Lung (tissue), 12 donors: Measurements from ENCODE around the gene LRRC45. TPM values are rescaled to one million over a fixed set of nuclear protein-coding genes. Genes with fewer than 3 reads are reported as not detected.

Experiments used
- ATAC-seq: fragments of 200-7000 bp; cut with Tn5 transposase; one replicate; pipeline ENCODE4 v1.9.1; 2020; ENCODE audit warnings: moderate number of reproducible peaks; ENCODE audit not compliant: insufficient read depth, low FRiP score
- DNase-seq, 3 donors: peaks; one replicate each; pipeline ENCODE4 v3.0.0-alpha.2; 2013 to 2017
- H3K27ac ChIP-seq, 2 donors: one replicate each; pipeline ENCODE4 v1.5.1; 2013; ENCODE audit warnings: mild to moderate bottlenecking in 2 of 2, moderate library complexity in 2 of 2, control low read depth in 1 of 2, inconsistent platforms in 1 of 2, low read depth in 1 of 2, low read length in 1 of 2
- H3K27me3 ChIP-seq, 3 donors: one replicate each; pipeline ENCODE4 v1.5.1; 2013; ENCODE audit warnings: low read length in 2 of 3; ENCODE audit not compliant: control insufficient read depth in 3 of 3, insufficient read depth in 3 of 3
- H3K36me3 ChIP-seq, 4 donors: one replicate each; pipeline ENCODE4 v1.5.1; 2013; ENCODE audit warnings: low read length in 4 of 4, mild to moderate bottlenecking in 1 of 4, moderate library complexity in 1 of 4; ENCODE audit not compliant: control insufficient read depth in 4 of 4, insufficient read depth in 4 of 4
- H3K4me1 ChIP-seq, 5 donors: one replicate each; pipeline ENCODE4 v1.5.1; 2013; ENCODE audit warnings: low read length in 5 of 5, mild to moderate bottlenecking in 2 of 5, moderate library complexity in 1 of 5; ENCODE audit not compliant: control insufficient read depth in 5 of 5, insufficient read depth in 5 of 5
- H3K4me3 ChIP-seq: one replicate; pipeline ENCODE4 v1.5.1; 2013; ENCODE audit warnings: mild to moderate bottlenecking, control low read depth, moderate library complexity
- H3K9ac ChIP-seq, 2 donors: one replicate each; pipeline ENCODE4 v1.5.1; 2013; ENCODE audit warnings: low read length in 2 of 2, control low read depth in 1 of 2; ENCODE audit not compliant: insufficient read depth in 1 of 2
- H3K9me3 ChIP-seq, 4 donors: one replicate each; pipeline ENCODE4 v1.5.1; 2013; ENCODE audit warnings: low read length in 3 of 4, mild to moderate bottlenecking in 1 of 4, moderate library complexity in 1 of 4; ENCODE audit not compliant: control insufficient read depth in 4 of 4, insufficient read depth in 3 of 4
- CTCF ChIP-seq: IDR thresholded peaks from 2 replicates; pipeline ENCODE4 v1.5.1; 2012; ENCODE audit warnings: mild to moderate bottlenecking; ENCODE audit errors: control extremely low read depth, extremely low read depth
- WGBS, 2 donors: extraction: QIAGEN DNeasy Blood & Tissue Kit; methylation state at CpG; one replicate each; pipeline ENCODE4 v1.1.7; 2013; 5-methylcytosine and 5-hydroxymethylcytosine counted together
- polyA plus RNA-seq, 2 donors: library from polyadenylated mRNA; stranded (reverse); fragments of 200-250 nt; gene quantifications; one replicate each; pipeline ENCODE4 v1.2.1, GENCODE V29; 2013
- total RNA-seq, 2 donors: library from RNA; depleted of rRNA in 1 of 2; stranded (reverse); fragments of >200 nt in 1 of 2; gene quantifications; one replicate each; pipeline ENCODE4 v1.2.1, GENCODE V29; 2014 to 2021
- donor health status: control.
- donor health status: control.
- donor health status: Bipolar disorder and iron deficiency.
- donor health status: healthy.
- donor health status: DM: yes; HTN: yes; CAD: no.

Gene LRRC45
- total and polyA plus RNA-seq, 4 donors, result 12.1 to 26.6 (median 16.5) TPM

- peaks cover 0 to 21% (median 8%) of the 10 kb centered on the region in 5 donors for H3K4me1 ChIP-seq
- no peaks in the 10 kb centered on the region for H3K9me3 ChIP-seq
- peaks cover 5 to 66% (median 15%) of the 10 kb centered on the region in 4 donors for H3K36me3 ChIP-seq
- H3K27ac ChIP-seq, result no peak overlapping the region
- ATAC-seq (no peak), DNase-seq (no peak)
- H3K27me3 ChIP-seq, result no peaks in the 10 kb centered on the region
- H3K4me3 ChIP-seq, result no peak overlapping the region
- TF ChIP-seq CTCF, result no peak
- WGBS, 2 donors, result 85 to 90% methylated on average over 25 to 26 of the region's 26 CpGs
- H3K9ac ChIP-seq, result no peak overlapping the region
Observed at GRCh38 chr17:82055023-82055964, 32.2 kb downstream of the LRRC45 start.

GRCh38 chr17:82055965-82056728 is 33.0 kb downstream of the LRRC45 start:
- Histone ChIP-seq H3K4me3 (no peak overlapping the region), H3K36me3 (peaks cover 5 to 75% (median 17%) of the 10 kb centered on the region in 4 donors), H3K27ac (no peak overlapping the region), H3K9me3 (no peaks in the 10 kb centered on the region), H3K4me1 (peaks cover 0 to 14% (median 4%) of the 10 kb centered on the region in 5 donors), H3K9ac (no peak overlapping the region), H3K27me3 (no peaks in the 10 kb centered on the region)
- TF ChIP-seq CTCF, result no peak
- DNase-seq (peak in 1 of 3 donors; percentile 4), ATAC-seq (no peak)
- 93 to 95% methylated on average over 28 of the region's 28 CpGs for WGBS, 2 donors

- Histone ChIP-seq H3K27ac (no peak overlapping the region), H3K4me1 (peaks cover 0 to 14% (median 4%) of the 10 kb centered on the region in 5 donors), H3K27me3 (no peaks in the 10 kb centered on the region), H3K9me3 (no peaks in the 10 kb centered on the region), H3K36me3 (peaks cover 5 to 81% (median 19%) of the 10 kb centered on the region in 4 donors), H3K9ac (no peak overlapping the region), H3K4me3 (no peak overlapping the region)
- WGBS, 2 donors, result 89 to 92% methylated on average over 28 to 29 of the region's 29 CpGs
- ATAC-seq (no peak), DNase-seq (peak in 1 of 3 donors; percentile 6)
- no peak for TF ChIP-seq CTCF
Observed at GRCh38 chr17:82056729-82057621, 33.9 kb downstream of the LRRC45 start.
